GM19455 (cell line): Measurements from ENCODE around the gene ABRACL.
A peak's percentile ranks its signal among the peaks of the same experiment; 100 is the strongest.
"Not testable (repeated sequence)": the region's sequence is repeated elsewhere in the genome, so short reads cannot be mapped to it uniquely, and the experiment has no call there.

Experiments used
- ATAC-seq: cut with Tn5 transposase; IDR thresholded peaks from one replicate; pipeline ENCODE4 v1.9.1; 2021; ENCODE audit not compliant: unreplicated experiment

Gene ABRACL

DNA sequence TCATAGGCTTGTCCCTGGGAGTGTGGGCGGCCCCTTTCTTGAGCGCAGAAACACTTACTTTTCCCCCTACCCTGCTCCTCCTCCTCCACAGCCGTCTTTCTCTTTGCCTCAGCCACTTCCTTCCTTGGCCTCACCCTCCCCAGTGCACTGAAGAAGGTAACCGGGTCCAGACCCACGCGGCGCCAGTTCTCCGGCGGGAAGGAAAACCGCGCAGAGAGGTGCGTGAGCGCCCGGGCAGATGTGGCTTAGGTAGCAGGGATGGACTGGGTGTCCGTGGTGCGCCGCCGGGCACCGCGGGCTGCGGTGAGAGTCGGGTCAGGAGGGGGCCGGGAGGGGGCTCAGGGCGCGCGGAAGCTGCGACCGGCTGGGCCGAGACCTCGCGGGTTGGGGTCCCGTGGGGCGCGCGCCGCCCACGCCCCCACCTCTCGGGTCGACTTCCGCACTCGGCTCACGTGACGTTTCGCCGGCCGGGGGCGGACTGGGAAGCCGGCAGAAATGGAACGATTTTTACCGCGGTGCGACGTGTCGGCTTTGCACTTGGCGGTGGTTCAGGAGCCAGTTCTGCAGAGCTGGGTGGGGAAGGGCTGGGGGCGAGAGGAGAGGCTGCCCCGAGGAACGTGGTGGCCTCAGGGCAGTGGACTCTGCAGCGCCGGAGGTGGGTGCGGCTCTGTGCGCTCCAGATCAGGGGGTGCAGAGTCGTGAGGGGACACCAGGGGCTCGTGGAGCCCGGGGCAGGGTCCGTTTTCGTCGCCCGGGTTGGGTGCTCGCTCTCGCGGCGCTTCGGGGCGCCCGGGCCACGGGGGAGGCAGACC lies at the start of gene ABRACL:
Gene ABRACL, plus strand, starts transcription at position 88 of the 812 bp plus-strand sequence. CDS start 5,416 bp downstream, outside the sequence.
- ATAC-seq, result peak; percentile 69

DNA sequence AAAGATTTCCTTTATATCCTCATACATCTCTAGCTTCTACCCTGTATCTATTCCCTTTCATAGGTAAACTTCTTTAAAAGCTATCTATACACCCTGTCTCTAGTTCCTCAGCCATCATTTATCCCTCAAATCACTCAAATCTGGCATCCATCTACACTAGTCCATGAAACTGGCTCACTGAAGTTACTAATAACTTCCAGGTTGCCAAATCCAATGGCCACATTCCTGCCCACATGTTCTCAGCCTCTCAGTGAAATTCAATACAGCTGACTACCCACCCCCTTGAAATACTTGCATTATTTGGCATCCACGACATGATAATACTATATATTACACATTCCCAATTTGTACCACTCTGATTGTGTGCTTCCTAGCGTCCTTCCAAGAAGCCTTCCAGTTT lies 49.2 kb upstream of the ABRACL start:
- ATAC-seq, result no peak

- ATAC-seq, result no peak
These were observed 48.5 kb upstream of the ABRACL start for GRCh38 chr6:138979813-138980668.

DNA sequence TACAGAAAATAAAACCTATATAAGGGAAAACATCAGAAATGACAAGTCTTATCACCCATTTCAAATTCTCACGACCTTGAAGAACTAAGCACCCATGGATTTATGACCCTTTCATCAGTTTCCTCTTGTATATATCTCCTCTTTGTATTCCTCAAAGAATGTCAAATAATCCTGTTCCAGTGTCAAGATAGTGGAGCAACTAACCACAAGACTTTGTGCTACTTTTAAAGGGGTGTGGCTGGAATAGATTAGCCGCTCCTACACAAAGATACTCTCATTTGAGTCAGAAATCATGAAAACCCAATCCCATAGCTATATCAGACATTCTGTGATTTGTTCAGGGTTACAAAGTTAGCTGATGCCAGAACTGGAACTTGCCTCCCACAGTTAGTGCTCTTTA lies 47.1 kb upstream of the ABRACL start:
- no peak for ATAC-seq

DNA sequence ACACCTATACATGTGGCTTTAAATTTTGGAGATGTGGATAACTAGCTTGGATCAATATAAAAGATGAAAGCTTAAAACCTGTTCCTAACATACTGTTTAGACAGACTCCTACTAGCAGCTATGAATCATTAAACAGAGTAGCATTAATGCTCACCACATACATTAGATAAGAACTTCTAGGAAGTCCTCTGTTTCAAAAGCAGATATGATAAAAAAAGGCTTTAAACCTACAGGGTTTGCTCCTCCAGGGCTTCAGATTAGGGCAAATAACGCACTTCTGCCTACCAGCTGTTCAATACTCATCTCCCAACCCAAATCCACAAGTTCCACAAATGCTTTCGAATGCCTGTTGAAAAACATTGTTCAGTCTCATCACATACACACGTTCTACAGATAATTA lies 42.0 kb upstream of the ABRACL start:
- ATAC-seq, result no peak

DNA sequence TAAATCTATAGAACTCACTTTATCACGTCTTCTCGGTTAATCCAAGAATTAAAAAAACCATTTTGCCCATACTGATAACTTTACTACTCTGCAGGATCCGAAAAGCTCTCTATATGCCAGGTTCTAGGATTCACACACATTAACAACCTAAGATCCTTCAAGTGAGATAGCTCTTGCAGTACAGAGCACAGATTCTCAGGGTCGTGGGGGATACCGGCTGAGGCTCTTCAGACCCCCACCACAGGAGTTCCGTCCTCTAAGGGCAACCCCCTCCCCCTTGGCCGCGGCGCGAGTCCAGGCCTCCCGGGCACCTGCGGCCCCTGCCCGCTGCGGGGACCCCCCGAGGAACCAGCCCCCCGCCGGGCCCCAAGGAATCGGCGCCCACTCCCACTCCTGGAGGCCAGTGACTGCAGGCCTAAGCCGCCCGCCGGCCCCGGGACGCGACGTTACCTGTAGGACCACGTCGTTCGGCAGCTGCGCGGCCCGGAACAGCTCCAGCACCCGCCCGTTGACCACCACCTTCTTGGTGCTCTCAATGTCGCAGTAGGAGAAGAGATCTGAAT lies 41.4 kb upstream of the ABRACL start:
- peak; percentile 0 for ATAC-seq

DNA sequence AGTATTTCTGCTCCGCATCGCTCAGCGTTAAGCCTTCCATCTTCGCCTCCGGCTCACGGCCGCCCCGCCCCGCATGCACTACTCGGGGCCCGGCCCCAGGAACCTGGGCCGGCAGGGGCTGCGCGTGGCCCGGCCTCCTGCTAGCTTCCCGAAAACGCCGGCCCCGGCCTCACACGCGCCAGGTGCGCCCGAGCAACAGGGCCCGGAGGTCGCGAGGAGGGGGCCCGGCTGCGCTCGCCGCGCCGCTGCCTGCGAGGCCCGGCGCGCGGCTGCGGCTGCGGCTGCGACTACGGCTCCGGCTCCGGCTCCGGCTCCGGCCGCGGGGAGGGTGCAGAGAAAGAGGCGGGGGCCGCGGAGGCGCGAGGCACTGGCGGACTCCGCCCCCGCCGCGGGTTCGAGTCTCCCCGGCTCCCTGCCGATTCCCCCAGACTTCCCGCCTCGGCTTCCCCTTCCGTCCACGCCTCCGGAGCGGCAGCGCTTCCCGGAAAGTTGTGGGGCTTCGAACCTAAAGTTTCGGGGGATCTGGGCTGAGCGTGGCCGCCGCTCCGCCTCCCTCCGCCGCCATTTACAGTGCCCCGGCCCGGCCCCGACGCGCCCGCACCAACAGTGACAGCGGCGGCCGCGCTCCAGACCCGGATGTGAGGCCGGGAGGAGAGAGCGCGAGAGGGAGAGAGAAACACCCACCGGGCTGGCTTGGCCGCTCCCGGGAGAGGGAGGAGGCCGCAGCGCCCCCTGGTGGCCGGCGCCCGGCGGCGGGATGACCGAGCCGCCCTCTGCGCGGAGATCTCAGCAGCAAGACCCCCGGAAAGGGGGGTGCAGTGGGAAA lies 40.7 kb upstream of the ABRACL start, which contains the start of gene REPS1:
Gene REPS1, minus strand, starts transcription at position 611 of the 826 bp plus-strand sequence. Its CDS starts 571 bp downstream, at position 40.
- ATAC-seq, result peak; percentile 91

GRCh38 chr6:138988469-138988834 lies 40.1 kb upstream of the ABRACL start:
- peak; percentile 29 for ATAC-seq

- ATAC-seq, result no peak
These were observed 39.2 kb upstream of the ABRACL start for GRCh38 chr6:138989098-138989983.

DNA sequence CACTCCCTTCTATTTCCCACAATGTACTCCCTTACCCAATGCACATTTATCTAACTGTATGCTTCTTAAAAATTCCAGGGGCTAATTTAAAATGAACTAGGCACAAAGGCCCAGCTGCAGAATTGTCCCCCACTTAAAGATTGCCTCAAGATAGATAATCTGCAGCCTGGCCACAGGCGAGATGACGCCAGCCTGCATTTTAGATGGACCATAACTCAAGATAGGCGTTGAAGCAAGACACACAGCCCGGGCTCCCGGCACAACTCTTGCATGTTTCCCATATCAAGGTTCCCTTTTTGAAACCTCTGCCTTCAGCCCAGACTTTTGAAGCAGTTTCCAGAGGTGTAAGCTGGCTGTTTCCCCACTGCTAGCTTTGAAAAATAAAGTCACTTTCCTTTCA lies 37.3 kb upstream of the ABRACL start:
- ATAC-seq, result no peak

DNA sequence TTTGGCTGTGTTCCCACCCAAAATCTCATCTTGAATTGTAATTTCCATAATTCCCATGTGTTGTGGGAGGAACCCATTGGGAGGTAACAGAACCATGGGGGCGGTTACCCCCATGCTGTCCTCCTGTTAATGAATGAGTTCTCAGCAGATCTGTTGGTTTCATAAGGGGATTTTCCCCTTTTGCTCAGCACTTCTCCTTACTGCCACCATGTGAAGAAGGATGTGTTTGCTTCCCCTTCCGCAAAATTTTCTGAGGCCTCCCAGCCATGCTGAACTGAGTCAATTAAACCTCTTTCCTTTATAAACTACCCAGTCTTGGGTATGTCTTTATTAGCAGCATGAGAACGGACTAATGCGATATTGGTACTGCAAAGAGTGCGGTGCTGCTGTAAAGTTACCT lies 35.6 kb upstream of the ABRACL start:
- ATAC-seq, result not testable (repeated sequence)

DNA sequence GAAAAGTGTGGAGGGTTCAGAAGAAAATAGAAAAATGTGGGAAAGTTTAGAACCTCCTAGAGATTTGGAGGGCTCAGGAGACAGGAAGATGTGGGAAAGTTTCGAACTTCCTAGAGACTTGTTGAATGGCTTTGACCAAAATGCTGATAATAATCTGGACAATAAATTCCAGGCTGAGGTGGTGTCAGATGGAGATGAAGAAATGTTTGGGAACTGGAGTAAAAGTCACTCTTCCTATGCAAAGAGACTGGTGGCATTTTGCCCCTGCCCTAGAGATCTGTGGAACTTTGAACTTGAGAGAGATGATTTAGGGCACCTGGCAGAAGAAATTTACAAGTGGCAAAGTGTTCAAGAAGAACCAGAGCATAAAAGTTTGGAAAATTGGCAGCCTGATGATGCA lies 35.1 kb upstream of the ABRACL start:
- ATAC-seq, result not testable (repeated sequence)

- no peak for ATAC-seq
These were observed 32.0 kb upstream of the ABRACL start for GRCh38 chr6:138996524-138996923.

- no peak for ATAC-seq
These were observed 31.4 kb upstream of the ABRACL start for GRCh38 chr6:138997136-138997535.

DNA sequence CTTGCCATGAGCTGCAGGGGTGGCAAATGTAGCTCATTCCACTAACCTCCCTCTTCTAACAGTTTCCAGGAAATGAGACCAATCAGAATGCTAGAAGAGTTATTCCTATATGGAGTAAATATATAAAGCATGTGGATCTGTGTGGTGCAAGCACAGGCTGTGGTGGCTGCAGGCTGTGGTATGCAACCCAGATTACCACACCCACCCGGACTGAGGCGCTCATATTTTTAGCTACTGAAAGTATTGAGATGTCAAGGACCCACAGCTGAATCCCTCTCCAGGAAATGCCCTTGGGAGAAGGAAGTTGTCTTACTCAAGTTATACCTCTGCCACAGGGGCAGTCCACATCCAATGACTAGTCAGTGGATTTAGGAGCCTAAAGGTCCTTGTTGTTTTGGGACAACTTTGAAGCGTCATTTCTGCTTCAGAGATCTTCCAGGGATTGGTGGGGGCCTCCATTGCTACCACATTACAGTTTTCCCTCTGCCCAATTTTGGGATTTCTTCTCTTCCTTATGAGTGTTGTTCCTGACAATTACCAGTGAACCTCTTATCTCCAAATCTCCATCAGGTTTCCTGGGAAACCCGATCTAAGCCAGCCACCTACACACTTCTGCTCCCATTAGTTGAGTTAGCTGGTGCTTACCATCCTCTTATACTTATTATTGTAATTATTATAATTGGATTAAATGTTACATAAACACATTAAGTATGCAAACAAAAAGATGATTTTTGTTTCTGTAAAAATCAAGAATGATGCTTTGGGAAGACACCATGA lies 28.4 kb upstream of the ABRACL start:
- ATAC-seq, result no peak

- ATAC-seq, result no peak
These were observed 24.8 kb upstream of the ABRACL start for GRCh38 chr6:139003751-139004150.

- no peak for ATAC-seq
These were observed 22.1 kb upstream of the ABRACL start for GRCh38 chr6:139006477-139006876.

DNA sequence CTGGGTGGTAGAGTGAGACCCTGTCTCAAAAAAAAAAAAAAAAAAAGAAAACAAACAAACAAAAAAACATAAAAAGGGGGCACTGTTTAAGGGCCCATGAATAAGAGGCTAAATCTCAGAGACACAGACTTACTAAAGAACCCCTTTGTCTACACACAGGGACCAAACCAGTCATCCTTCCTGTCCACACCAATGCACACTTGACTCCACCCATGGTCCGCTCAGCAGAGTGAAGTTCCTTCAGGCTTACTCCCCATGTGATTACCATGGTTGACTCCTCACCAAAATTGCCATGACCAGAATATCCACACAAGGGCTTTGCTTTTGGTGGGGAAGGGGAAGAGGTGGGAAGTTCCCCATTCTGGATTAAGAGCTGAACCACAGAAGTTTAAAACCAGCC lies 21.1 kb upstream of the ABRACL start:
- ATAC-seq, result no peak

- no peak for ATAC-seq
These were observed 20.4 kb upstream of the ABRACL start for GRCh38 chr6:139008117-139008516.
